Stimulated activated CD8-positive, alpha-beta memory T cell treated with anti-CD3 and anti-CD28 coated beads, Interleukin-7, amount 100 ng/mL, for 24 hours (primary cell): ENCODE measurements around the gene LEMD2.
A peak's percentile ranks its signal among the peaks of the same experiment; 100 is the strongest.
"Not testable (repeated sequence)": the region's sequence is repeated elsewhere in the genome, so short reads cannot be mapped to it uniquely, and the experiment has no call there.

Experiments
- DNase-seq: peaks from one replicate; pipeline ENCODE4 v3.0.0-alpha.2; 2020; ENCODE audit warnings: low read depth

LEMD2 gene

GRCh38 chr6:33788694-33789549 is at the start of gene LEMD2:
TSS of gene LEMD2 (minus strand) at chr6:33789130. CDS start at chr6:33789116, 14 bp downstream.
- DNase-seq: peak; percentile 89

GRCh38 chr6:33837971-33838665 is 49.2 kb upstream of the LEMD2 start:
- DNase-seq: no peak

- no peak for DNase-seq
Measured at GRCh38 chr6:33836806-33837469, 48.0 kb upstream of the LEMD2 start.

- no peak for DNase-seq
Measured at GRCh38 chr6:33834401-33835392, 45.8 kb upstream of the LEMD2 start.

- DNase-seq: no peak
Measured at GRCh38 chr6:33833599-33833998, 44.7 kb upstream of the LEMD2 start.

GRCh38 chr6:33832831-33833230 is 43.9 kb upstream of the LEMD2 start:
- not testable (repeated sequence) for DNase-seq

- not testable (repeated sequence) for DNase-seq
Measured at GRCh38 chr6:33831725-33832124, 42.8 kb upstream of the LEMD2 start.

- no peak for DNase-seq
Measured at GRCh38 chr6:33830635-33831240, 41.8 kb upstream of the LEMD2 start.

- DNase-seq: no peak
Measured at GRCh38 chr6:33828764-33829731, 40.1 kb upstream of the LEMD2 start.

- DNase-seq: no peak
Measured at GRCh38 chr6:33828452-33828763, 39.5 kb upstream of the LEMD2 start.

GRCh38 chr6:33827546-33828451 is 38.9 kb upstream of the LEMD2 start:
- DNase-seq: no peak

- no peak for DNase-seq
Measured at GRCh38 chr6:33826537-33826936, 37.6 kb upstream of the LEMD2 start.

- no peak for DNase-seq
Measured at GRCh38 chr6:33824461-33825154, 35.7 kb upstream of the LEMD2 start.

- DNase-seq: no peak
Measured at GRCh38 chr6:33823806-33824205, 34.9 kb upstream of the LEMD2 start.

GRCh38 chr6:33822575-33823395 is 33.9 kb upstream of the LEMD2 start:
- no peak for DNase-seq

GRCh38 chr6:33820784-33821520 is 32.0 kb upstream of the LEMD2 start:
- DNase-seq: no peak

- DNase-seq: no peak
Measured at GRCh38 chr6:33820243-33820642, 31.3 kb upstream of the LEMD2 start.
